PC-3 (cell line): ENCODE measurements around the gene TENM4. TPM values are rescaled to one million over a fixed set of nuclear protein-coding genes. Genes with fewer than 3 reads are reported as not detected.

Experiments
- ATAC-seq: fragments of 200-7000 bp; cut with Tn5 transposase; 2 replicates; pipeline ENCODE4 v1.9.1; 2020; ENCODE audit warnings: mild to moderate bottlenecking, moderate library complexity
- BruUV-seq: library from RNA; stranded (reverse); fragments of 400-500 nt; replicated peaks from 2 replicates; lab custom pipeline; 2021; lab: Mats Ljungman, UMichigan
- CTCF ChIA-PET: fragments of 300-600 bp; sonication (Branson Sonifier 250); formaldehyde crosslinking; loops from one replicate; lab custom pipeline; 2022; ENCODE audit warnings: antibody characterized with exemption; lab: Charles Lee
- POLR2A ChIA-PET: fragments of 300-600 bp; sonication (Branson Sonifier 250); formaldehyde crosslinking; loops from one replicate; lab custom pipeline; 2022; ENCODE audit warnings: antibody characterized with exemption; ENCODE audit not compliant: unreplicated experiment; lab: Charles Lee
- DNase-seq: peaks from one replicate; pipeline ENCODE4 v3.0.0-alpha.2; 2015
- H2AFZ ChIP-seq: fragments of 300-600 bp; sonication (generic); 2 replicates; pipeline ENCODE4 v1.6.0; 2016; ENCODE audit warnings: antibody characterized with exemption, low read length
- H3F3A ChIP-seq: fragments of 300-600 bp; sonication (generic); one replicate; pipeline ENCODE4 v1.6.0; 2017; ENCODE audit warnings: antibody characterized with exemption, low read length, control low read depth, mild to moderate bottlenecking; ENCODE audit not compliant: unreplicated experiment
- H3K27ac ChIP-seq: fragments of 300-600 bp; sonication (generic); 2 replicates; pipeline ENCODE4 v1.5.1; 2016; ENCODE audit warnings: mild to moderate bottlenecking, low read length
- H3K27me3 ChIP-seq: fragments of 300-600 bp; sonication (generic); 2 replicates; pipeline ENCODE4 v1.6.1; 2016; ENCODE audit warnings: low read length, mixed read lengths
- H3K36me3 ChIP-seq: fragments of 300-600 bp; sonication (generic); 2 replicates; pipeline ENCODE4 v1.6.1; 2016; ENCODE audit warnings: low read depth, mixed run types, low read length, mixed read lengths
- H3K4me1 ChIP-seq: fragments of 300-600 bp; sonication (generic); 2 replicates; pipeline ENCODE4 v1.5.1; 2016; ENCODE audit warnings: low read length; ENCODE audit not compliant: insufficient read depth
- H3K4me2 ChIP-seq: fragments of 300-600 bp; sonication (generic); 2 replicates; pipeline ENCODE4 v1.6.0; 2016; ENCODE audit warnings: low read length
- H3K4me3 ChIP-seq: fragments of 300-600 bp; sonication (generic); 2 replicates; pipeline ENCODE4 v1.5.1; 2016; ENCODE audit warnings: mild to moderate bottlenecking, low read length, mixed read lengths
- H3K79me2 ChIP-seq: fragments of 300-600 bp; sonication (generic); 2 replicates; pipeline ENCODE4 v1.6.1; 2017; ENCODE audit warnings: low read length, mixed read lengths
- H3K9ac ChIP-seq: fragments of 300-600 bp; sonication (generic); 2 replicates; pipeline ENCODE4 v1.6.0; 2016; ENCODE audit warnings: mild to moderate bottlenecking, low read length
- H3K9me2 ChIP-seq: fragments of 300-600 bp; sonication (generic); replicated peaks from 2 replicates; pipeline ENCODE4 v1.6.1; 2016; ENCODE audit warnings: mixed run types, low read length, mixed read lengths
- H3K9me3 ChIP-seq: fragments of 300-600 bp; sonication (generic); 2 replicates; pipeline ENCODE4 v1.6.1; 2016; ENCODE audit warnings: low read length, mixed read lengths
- H4K20me1 ChIP-seq: fragments of 300-600 bp; sonication (generic); 2 replicates; pipeline ENCODE4 v1.6.1; 2016; ENCODE audit warnings: low read length, mixed read lengths
- CTCF ChIP-seq: fragments of 300-600 bp; sonication (generic); conservative IDR thresholded peaks from 2 replicates; pipeline ENCODE4 v1.5.1; 2017; ENCODE audit warnings: antibody characterized with exemption, low read depth, mild to moderate bottlenecking, low read length
- EZH2 ChIP-seq: fragments of 300-600 bp; sonication (generic); IDR thresholded peaks from one replicate; pipeline ENCODE4 v1.6.1; 2017; ENCODE audit warnings: antibody characterized with exemption, mild to moderate bottlenecking, low read length; ENCODE audit not compliant: unreplicated experiment
- EZH2phosphoT487 ChIP-seq: fragments of 300-600 bp; sonication (generic); IDR thresholded peaks from 2 replicates; pipeline ENCODE4 v1.6.1; 2018; ENCODE audit warnings: mild to moderate bottlenecking, antibody characterized with exemption, low read length, borderline replicate concordance
- intact Hi-C: fragments of 100-400 bp; cut with micrococcal nuclease; formaldehyde crosslinking; loops from 2 replicates; pipeline ENCODE4 v1.9.0; 2023
- total RNA-seq: library from RNA; depleted of rRNA; stranded (reverse); fragments of >200 nt; gene quantifications from 2 replicates; pipeline ENCODE4 v1.2.3, GENCODE V29; 2014

TENM4 gene
- total RNA-seq, 1 experiment from 2014 or later = 19.7 TPM

GRCh38 chr11:79119491-79120284 is 321.1 kb downstream of the TENM4 start:
- TF ChIP-seq CTCF (no peak), EZH2 (no peak), EZH2phosphoT487 (no peak)
- Histone ChIP-seq H3F3A (no peaks in the 10 kb centered on the region), H4K20me1 (no peaks in the 10 kb centered on the region), H3K9me3 (no peaks in the 10 kb centered on the region), H3K4me2 (no peak overlapping the region), H3K4me3 (no peak overlapping the region), H3K4me1 (peaks cover 24% of the 10 kb centered on the region), H3K27me3 (no peaks in the 10 kb centered on the region), H3K27ac (no peak overlapping the region), H3K9me2 (no peaks in the 10 kb centered on the region), H3K36me3 (no peaks in the 10 kb centered on the region), H3K79me2 (no peaks in the 10 kb centered on the region), H3K9ac (no peak overlapping the region), H2AFZ (no peak overlapping the region)
- POLR2A ChIA-PET = no interaction called here
- DNase-seq = no peak
- no peak for ATAC-seq
- CTCF ChIA-PET = no interaction called here
- no TSS peak for BruUV-seq
- intact Hi-C loops = no loop called here

- no peaks in the 10 kb centered on the region for H3F3A ChIP-seq
Observed at GRCh38 chr11:79117488-79117887, 323.3 kb downstream of the TENM4 start.

More at GRCh38 chr11:79117488-79117887, 323.3 kb downstream of the TENM4 start:
- no peak for TF ChIP-seq EZH2
- no peak for TF ChIP-seq CTCF
- TF ChIP-seq EZH2phosphoT487 = no peak
- H2AFZ ChIP-seq = no peak overlapping the region
- ChIA-PET CTCF (no interaction called here), POLR2A (no interaction called here)
- no peaks in the 10 kb centered on the region for H4K20me1 ChIP-seq
- ATAC-seq (no peak), DNase-seq (peak; percentile 50)
- no peaks in the 10 kb centered on the region for H3K36me3 ChIP-seq
- intact Hi-C loops = no loop called here
- H3K27ac ChIP-seq = peak overlapping the region; percentile 42
- H3K9me3 ChIP-seq = no peaks in the 10 kb centered on the region
- H3K79me2 ChIP-seq = no peaks in the 10 kb centered on the region
- peaks cover 24% of the 10 kb centered on the region for H3K4me1 ChIP-seq
- H3K27me3 ChIP-seq = no peaks in the 10 kb centered on the region
- H3K4me3 ChIP-seq = no peak overlapping the region
- no peaks in the 10 kb centered on the region for H3K9me2 ChIP-seq
- peak overlapping the region; percentile 41 for H3K4me2 ChIP-seq
- H3K9ac ChIP-seq = no peak overlapping the region
- BruUV-seq = no TSS peak
